HEK293 (cell line): ENCODE data around the gene NEK9.

Source experiments
- CTCF ChIP-seq: fragments of 450-650 bp; formaldehyde crosslinking; IDR thresholded peaks from 2 replicates; pipeline ENCODE4 v1.5.1; 2016; ENCODE audit warnings: missing biosample characterization, missing genetic modification characterization
- EGR2 ChIP-seq: fragments of 450-650 bp; formaldehyde crosslinking; IDR thresholded peaks from 2 replicates; pipeline ENCODE4 v1.5.1; 2016; ENCODE audit warnings: low read depth, missing biosample characterization, missing genetic modification characterization
- ELK4 ChIP-seq: IDR thresholded peaks from 2 replicates; pipeline ENCODE4 v1.6.1; 2011; ENCODE audit warnings: mild to moderate bottlenecking, low read depth, low read length, borderline replicate concordance
- HOXA7 ChIP-seq: sonication (generic); formaldehyde crosslinking; IDR thresholded peaks from 2 replicates; pipeline ENCODE4 v1.8.1; 2022; ENCODE audit warnings: missing genetic modification reagents, borderline replicate concordance
- OSR2 ChIP-seq: fragments of 450-650 bp; formaldehyde crosslinking; IDR thresholded peaks from 2 replicates; pipeline ENCODE4 v1.5.1; 2016; ENCODE audit warnings: missing biosample characterization, missing genetic modification characterization
- PRDM10 ChIP-seq: fragments of 450-650 bp; formaldehyde crosslinking; IDR thresholded peaks from 2 replicates; pipeline ENCODE4 v1.5.1; 2016; ENCODE audit warnings: missing biosample characterization, missing genetic modification characterization
- PRDM2 ChIP-seq: fragments of 450-650 bp; formaldehyde crosslinking; IDR thresholded peaks from 2 replicates; pipeline ENCODE4 v1.5.1; 2016; ENCODE audit warnings: missing biosample characterization, missing genetic modification characterization, borderline replicate concordance
- RBAK ChIP-seq: fragments of 450-650 bp; formaldehyde crosslinking; IDR thresholded peaks from 2 replicates; pipeline ENCODE4 v1.5.1; 2016; ENCODE audit warnings: missing biosample characterization, missing genetic modification characterization
- ZBTB17 ChIP-seq: fragments of 450-650 bp; formaldehyde crosslinking; IDR thresholded peaks from 2 replicates; pipeline ENCODE4 v1.5.1; 2016; ENCODE audit warnings: missing biosample characterization, missing genetic modification characterization
- ZBTB26 ChIP-seq: fragments of 450-650 bp; formaldehyde crosslinking; optimal IDR thresholded peaks from 2 replicates; pipeline ENCODE3; 2016; ENCODE audit warnings: missing biosample characterization, mild to moderate bottlenecking, missing genetic modification characterization
- ZNF2 ChIP-seq: fragments of 450-650 bp; formaldehyde crosslinking; IDR thresholded peaks from 2 replicates; pipeline ENCODE4 v1.5.1; 2016; ENCODE audit warnings: missing biosample characterization, missing genetic modification characterization
- ZNF26 ChIP-seq: fragments of 450-650 bp; formaldehyde crosslinking; IDR thresholded peaks from 2 replicates; pipeline ENCODE4 v1.5.1; 2016; ENCODE audit warnings: missing biosample characterization, missing genetic modification characterization
- ZNF362 ChIP-seq: fragments of 450-650 bp; formaldehyde crosslinking; IDR thresholded peaks from 2 replicates; pipeline ENCODE4 v1.5.1; 2016; ENCODE audit warnings: missing biosample characterization, missing genetic modification characterization
- ZNF433 ChIP-seq: fragments of 450-650 bp; formaldehyde crosslinking; IDR thresholded peaks from 2 replicates; pipeline ENCODE4 v1.5.1; 2016; ENCODE audit warnings: missing biosample characterization, missing genetic modification characterization, low read depth
- ZNF549 ChIP-seq: fragments of 450-650 bp; IDR thresholded peaks from 2 replicates; pipeline ENCODE4 v1.5.1; 2018; ENCODE audit warnings: missing biosample characterization, missing genetic modification characterization, mild to moderate bottlenecking, inconsistent platforms, moderate library complexity
- ZNF561 ChIP-seq: fragments of 450-650 bp; IDR thresholded peaks from 2 replicates; pipeline ENCODE4 v1.5.1; 2018; ENCODE audit warnings: missing biosample characterization, missing genetic modification characterization, borderline replicate concordance
- ZNF596 ChIP-seq: fragments of 450-650 bp; IDR thresholded peaks from 2 replicates; pipeline ENCODE4 v1.5.0; 2018; ENCODE audit warnings: missing biosample characterization, mild to moderate bottlenecking, missing genetic modification characterization, moderate library complexity
- ZNF639 ChIP-seq: fragments of 450-650 bp; formaldehyde crosslinking; IDR thresholded peaks from 2 replicates; pipeline ENCODE4 v1.5.1; 2016; ENCODE audit warnings: missing biosample characterization, missing genetic modification characterization
- ZNF654 ChIP-seq: fragments of 450-650 bp; formaldehyde crosslinking; IDR thresholded peaks from 2 replicates; pipeline ENCODE4 v1.5.1; 2016; ENCODE audit warnings: low read depth, missing biosample characterization, missing genetic modification characterization
- ZNF701 ChIP-seq: fragments of 450-650 bp; formaldehyde crosslinking; IDR thresholded peaks from 2 replicates; pipeline ENCODE4 v1.5.1; 2016; ENCODE audit warnings: missing biosample characterization, missing genetic modification characterization

The NEK9 gene

GRCh38 chr14:75132382-75133086 is 5.7 kb upstream of the NEK9 start (continued):
- TF ChIP-seq OSR2 (tag by site-specific recombination) (no peak), ZNF639 (tag by site-specific recombination) (no peak), PRDM2 (tag by site-specific recombination) (no peak), ZBTB26 (no peak), ZNF596 (tag by site-specific recombination) (no peak), ZNF701 (tag by site-specific recombination) (no peak), ZNF2 (peak; percentile 72; the same call in 1 of the 2 replicates), ELK4 (no peak), ZNF549 (tag by site-specific recombination) (no peak), EGR2 (tag by site-specific recombination) (no peak), CTCF (tag by site-specific recombination) (peak; percentile 20; the same call in 1 of the 2 replicates), ZNF26 (no peak), PRDM10 (0 out of 2 replicates have a peak, but pooled peaks have one; percentile 15), HOXA7 (CRISPR knock-in tag) (no peak), ZNF362 (0 out of 2 replicates have a peak, but pooled peaks have one; percentile 32), ZNF561 (tag by site-specific recombination) (no peak), RBAK (no peak), ZNF433 (tag by site-specific recombination) (no peak), ZBTB17 (tag by site-specific recombination) (0 out of 2 replicates have a peak, but pooled peaks have one; percentile 17), ZNF654 (tag by site-specific recombination) (peak; percentile 88)
